Adrenal gland (tissue), 12 donors: ENCODE data around the gene COL26A1. TPM values are rescaled to one million over a fixed set of nuclear protein-coding genes. Genes with fewer than 3 reads are reported as not detected.

ENCODE experiments used
- DNase-seq, 7 donors: peaks; one replicate each; pipeline ENCODE4 v3.0.0-alpha.2; 2019 to 2020
- H3K27ac ChIP-seq, 5 donors: fragments of 200-600 bp; sonication (generic) in 4 of 5; 1 replicate in 3 of 5; 2 replicates in 2 of 5; pipeline versions ENCODE4 v1.5.1 to v1.8.0; 2016 to 2020; ENCODE audit warnings: mild to moderate bottlenecking in 1 of 5
- H3K27me3 ChIP-seq: fragments of 200-600 bp; 2 replicates; pipeline ENCODE4 v1.8.0; 2021
- H3K36me3 ChIP-seq, 2 donors: fragments of 200-600 bp; replicated peaks in 1 of 2; 1 replicate in 1 of 2; 2 replicates in 1 of 2; pipeline versions ENCODE4 v1.5.1 to v1.8.0; 2018 to 2022
- H3K4me1 ChIP-seq, 2 donors: fragments of 200-600 bp; replicated peaks in 1 of 2; 1 replicate in 1 of 2; 2 replicates in 1 of 2; pipeline versions ENCODE4 v1.5.1 to v1.8.0; 2018 to 2021
- H3K4me3 ChIP-seq, 4 donors: fragments of 200-600 bp; sonication (generic) in 3 of 4; one replicate each; pipeline ENCODE4 v1.5.1; 2016 to 2018
- H3K9me3 ChIP-seq, 3 donors: fragments of 200-600 bp; sonication (generic) in 1 of 3; replicated peaks in 1 of 3; 1 replicate in 2 of 3; 2 replicates in 1 of 3; pipeline versions ENCODE4 v1.5.1 to v1.8.0; 2016 to 2021
- POLR2A ChIP-seq, 2 donors: fragments of 450-650 bp; IDR thresholded peaks; one replicate each; pipeline ENCODE4 v1.6.1; 2017; ENCODE audit warnings: antibody characterized with exemption in 2 of 2, mild to moderate bottlenecking in 2 of 2, moderate library complexity in 1 of 2
- WGBS, 4 donors: extraction: QIAGEN DNeasy Blood & Tissue Kit in 2 of 4; methylation state at CpG; one replicate each; pipeline versions ENCODE4 v1.1.5 to v1.1.7; 2013 to 2017; 5-methylcytosine and 5-hydroxymethylcytosine counted together
- intact Hi-C, 2 donors: fragments of 100-400 bp; cut with DNase I; formaldehyde crosslinking; loops; one replicate each; pipeline versions ENCODE4 v1.14.1 to v1.15.0; 2022 to 2023
- polyA plus RNA-seq, 3 donors: library from polyadenylated mRNA; stranded (reverse); fragments of 200-250 nt in 2 of 3; fragments of 350-450 nt in 1 of 3; fragmentation: Illumina TruSeq in 1 of 3; extraction: RNeasy Lipid Tissue Mini Kit (QIAGEN cat#74804) in 1 of 3; gene quantifications; one replicate each; pipeline ENCODE4 v1.2.3, GENCODE V29; 2013 to 2014
- small RNA-seq, 2 donors: library from RNA; depleted of rRNA; stranded (forward); fragments of <200 nt; gene quantifications; one replicate each; pipeline ENCODE3, GENCODE V24; 2016
- total RNA-seq, 9 donors: library from RNA; depleted of rRNA in 4 of 9; stranded (reverse); fragments of >200 nt in 4 of 9; fragments of 120-200 nt in 1 of 9; fragmentation: NEBNext Ultra II Directional in 1 of 9; extraction: Animal tissue kit (Norgen Biotek cat#: 25700) in 1 of 9; gene quantifications; one replicate each; pipeline versions ENCODE4 v1.1.0 to v1.2.4, GENCODE V29; 2013 to 2023
- TF ChIP-seq, protein P1 (sequence below), 6 experiments: fragments of 450-650 bp in 4 of 6; fragments of 200-600 bp in 2 of 6; sonication (generic) in 1 of 6; IDR thresholded peaks; 1 replicate in 5 of 6; 2 replicates in 1 of 6; pipeline versions ENCODE4 v1.5.1 to v1.8.0; 2016 to 2021; ENCODE audit warnings: antibody characterized with exemption in 6 of 6, mild to moderate bottlenecking in 2 of 6, moderate library complexity in 1 of 6
- donor health status: healthy with polysubstance abuse.
- donor health status: Bipolar disorder and iron deficiency.
- donor health status: DM: yes; HTN: yes; CAD: no.
- donor health status: DM: no; HTN: no; CAD: no.
- donor health status: DM: no; HTN: no; CAD: no.
- donor health status: DM: yes; HTN: yes; CAD: no.

Gene COL26A1
- total and polyA plus RNA-seq, 12 donors: 0.64 to 18.8 (median 4.6) TPM

DNA sequence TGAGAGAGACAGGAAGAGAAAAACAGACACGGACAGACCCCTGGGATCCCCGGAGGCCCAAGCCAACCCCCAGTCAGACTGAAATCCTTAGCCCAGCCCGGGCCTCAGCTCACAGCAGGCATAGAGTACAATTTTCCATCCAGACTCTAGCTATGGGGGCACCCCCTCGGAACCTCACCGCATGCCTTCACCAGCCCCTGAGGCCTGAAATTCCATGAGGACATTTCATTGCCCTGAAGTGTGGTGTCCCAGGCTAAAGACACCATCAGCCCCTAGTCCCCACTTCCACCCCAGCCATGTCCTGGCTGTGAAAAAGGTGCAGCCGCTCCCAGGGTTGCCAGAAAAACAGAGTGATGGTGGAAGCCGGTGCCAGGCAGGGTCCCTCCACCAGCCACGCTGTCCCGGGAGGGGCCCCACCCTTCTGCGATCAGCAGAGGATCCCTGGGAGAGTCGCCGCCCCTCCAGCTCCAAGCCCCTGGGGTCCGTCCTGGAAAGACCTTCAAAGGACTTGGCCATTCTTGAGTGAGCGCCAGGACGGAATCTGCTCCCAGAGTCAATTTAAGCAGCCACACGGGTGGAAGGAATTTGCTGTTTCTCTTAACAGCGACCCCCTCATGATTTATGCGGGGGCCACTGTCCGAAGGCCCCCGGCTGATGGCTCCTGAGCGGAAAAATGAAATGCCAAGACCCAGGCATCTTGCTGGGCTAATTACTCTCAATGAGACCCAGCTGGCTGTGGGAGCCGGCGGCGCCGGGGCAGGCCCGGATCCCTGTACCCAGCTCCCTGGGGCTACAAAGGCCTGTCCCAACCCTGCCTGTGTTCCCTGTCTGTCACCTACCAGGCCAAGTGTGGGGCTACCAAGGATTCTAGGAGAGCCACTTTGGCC is 243.2 kb downstream of the COL26A1 start:
- intact Hi-C loops: loop anchor here (10.0 kb wide), 2 partner anchors 79 to 199 kb away; no protein-coding TSS in a partner anchor
- no peak overlapping the region for H3K4me3 ChIP-seq
- no peak for DNase-seq
- WGBS, 4 donors: 84 to 89% (median 85%) methylated on average over 18 to 26 of the region's 26 CpGs
- H3K27ac ChIP-seq: no peak overlapping the region
- TF ChIP-seq, protein P1, sequence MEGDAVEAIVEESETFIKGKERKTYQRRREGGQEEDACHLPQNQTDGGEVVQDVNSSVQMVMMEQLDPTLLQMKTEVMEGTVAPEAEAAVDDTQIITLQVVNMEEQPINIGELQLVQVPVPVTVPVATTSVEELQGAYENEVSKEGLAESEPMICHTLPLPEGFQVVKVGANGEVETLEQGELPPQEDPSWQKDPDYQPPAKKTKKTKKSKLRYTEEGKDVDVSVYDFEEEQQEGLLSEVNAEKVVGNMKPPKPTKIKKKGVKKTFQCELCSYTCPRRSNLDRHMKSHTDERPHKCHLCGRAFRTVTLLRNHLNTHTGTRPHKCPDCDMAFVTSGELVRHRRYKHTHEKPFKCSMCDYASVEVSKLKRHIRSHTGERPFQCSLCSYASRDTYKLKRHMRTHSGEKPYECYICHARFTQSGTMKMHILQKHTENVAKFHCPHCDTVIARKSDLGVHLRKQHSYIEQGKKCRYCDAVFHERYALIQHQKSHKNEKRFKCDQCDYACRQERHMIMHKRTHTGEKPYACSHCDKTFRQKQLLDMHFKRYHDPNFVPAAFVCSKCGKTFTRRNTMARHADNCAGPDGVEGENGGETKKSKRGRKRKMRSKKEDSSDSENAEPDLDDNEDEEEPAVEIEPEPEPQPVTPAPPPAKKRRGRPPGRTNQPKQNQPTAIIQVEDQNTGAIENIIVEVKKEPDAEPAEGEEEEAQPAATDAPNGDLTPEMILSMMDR (IDR thresholded peaks at IDR 0.05): no peak
- TF ChIP-seq POLR2A (IDR thresholded peaks at IDR 0.05): no peak
- H3K4me1 ChIP-seq: no peaks in the 10 kb centered on the region
- no peaks in the 10 kb centered on the region for H3K27me3 ChIP-seq
- H3K9me3 ChIP-seq: no peaks in the 10 kb centered on the region
- H3K36me3 ChIP-seq: no peaks in the 10 kb centered on the region

DNA sequence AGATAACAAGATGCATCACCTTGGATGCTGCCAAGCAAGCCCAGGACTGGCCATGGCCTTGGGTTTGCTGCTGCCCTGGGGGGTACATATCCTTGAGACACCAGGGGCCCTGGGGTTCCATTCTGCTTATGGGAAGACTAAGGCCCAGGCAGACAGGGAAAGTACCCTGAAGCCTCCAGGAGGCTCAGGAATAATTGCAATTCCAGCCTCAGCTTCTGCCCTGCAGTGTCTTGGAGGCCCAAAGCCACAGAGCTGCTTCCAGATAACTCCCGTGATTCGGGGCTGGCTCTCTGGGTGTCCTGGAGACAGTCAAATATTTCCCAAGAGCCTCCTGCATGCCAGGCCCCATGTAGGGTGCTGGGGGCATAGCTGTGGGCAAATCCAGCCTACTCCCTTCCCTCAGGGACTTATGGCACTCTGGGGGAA is 243.8 kb downstream of the COL26A1 start:
- Histone ChIP-seq H3K27ac (no peak overlapping the region), H3K9me3 (no peaks in the 10 kb centered on the region), H3K4me3 (no peak overlapping the region), H3K27me3 (no peaks in the 10 kb centered on the region), H3K4me1 (no peaks in the 10 kb centered on the region), H3K36me3 (no peaks in the 10 kb centered on the region)
- 82 to 92% (median 89%) methylated on average over 2 of the region's 2 CpGs for WGBS, 4 donors
- TF ChIP-seq, protein P1 (IDR thresholded peaks at IDR 0.05): no peak
- intact Hi-C loops: loop anchor here (10.0 kb wide), 2 partner anchors 78 to 198 kb away; no protein-coding TSS in a partner anchor
- DNase-seq: no peak

Small RNAs within 50 kb of the gene (small RNA-seq; reads per million reads assigned to genes)
- gene AC004965.1: 0 reads per million in 2 donors

Other genes with a start within 250 kb of the COL26A1 start
- gene SERPINE1, start 235.8 kb upstream of the COL26A1 start, total RNA-seq: 100 to 1,000 TPM in 1 of 9 donors, 10 to 100 TPM in 6, 1 to 10 TPM in 2; 4.8 to 118 (median 18.8) TPM
- gene SERPINE1, start 235.8 kb upstream of the COL26A1 start, polyA plus RNA-seq: 10 to 100 TPM in 2 of 3 donors, 1 to 10 TPM in 1; 9.1 to 23.1 (median 23.0) TPM
- gene AP1S1, start 208.4 kb upstream of the COL26A1 start, total RNA-seq: 100 to 1,000 TPM in 1 of 9 donors, 10 to 100 TPM in 8; 26.9 to 190 (median 45.8) TPM
- 10 to 100 TPM; 20.4 to 35.4 (median 30.0) TPM for gene AP1S1, start 208.4 kb upstream of the COL26A1 start, polyA plus RNA-seq
- 10 to 100 TPM in 2 of 9 donors, 1 to 10 TPM in 3, under 1 TPM in 1, not detected in 3; 0.97 to 14.3 (median 3.3) TPM for gene VGF, start 197.3 kb upstream of the COL26A1 start, total RNA-seq
- gene VGF, start 197.3 kb upstream of the COL26A1 start, polyA plus RNA-seq: 10 to 100 TPM in 1 of 3 donors, 1 to 10 TPM in 2; 1.9 to 12.8 (median 4.6) TPM
- gene NAT16, start 182.6 kb upstream of the COL26A1 start, total RNA-seq: under 1 TPM in 1 of 9 donors, not detected in 8; 0.14 TPM
- gene NAT16, start 182.6 kb upstream of the COL26A1 start, polyA plus RNA-seq: not detected
- not detected for gene MOGAT3, start 161.8 kb upstream of the COL26A1 start, total RNA-seq
- gene MOGAT3, start 161.8 kb upstream of the COL26A1 start, polyA plus RNA-seq: not detected
- 10 to 100 TPM; 24.1 to 62.2 (median 50.8) TPM for gene PLOD3, start 145.3 kb upstream of the COL26A1 start, total RNA-seq
- 10 to 100 TPM; 35.4 to 59.8 (median 54.4) TPM for gene PLOD3, start 145.3 kb upstream of the COL26A1 start, polyA plus RNA-seq
- 100 to 1,000 TPM in 4 of 9 donors, 10 to 100 TPM in 5; 69.0 to 142 (median 95.7) TPM for gene ZNHIT1, start 144.7 kb upstream of the COL26A1 start, total RNA-seq
- 100 to 1,000 TPM in 2 of 3 donors, 10 to 100 TPM in 1; 34.7 to 228 (median 177) TPM for gene ZNHIT1, start 144.7 kb upstream of the COL26A1 start, polyA plus RNA-seq
- 1 to 10 TPM; 2.0 to 7.8 (median 3.6) TPM for gene CLDN15, start 125.1 kb upstream of the COL26A1 start, total RNA-seq
- 10 to 100 TPM in 1 of 3 donors, 1 to 10 TPM in 1, under 1 TPM in 1; 0.70 to 10.9 (median 6.5) TPM for gene CLDN15, start 125.1 kb upstream of the COL26A1 start, polyA plus RNA-seq
- gene FIS1, start 117.8 kb upstream of the COL26A1 start, total RNA-seq: 100 to 1,000 TPM; 216 to 439 (median 287) TPM
- 100 to 1,000 TPM; 158 to 230 (median 168) TPM for gene FIS1, start 117.8 kb upstream of the COL26A1 start, polyA plus RNA-seq
- gene IFT22, start 41.1 kb upstream of the COL26A1 start, total RNA-seq: 10 to 100 TPM; 22.5 to 72.2 (median 34.7) TPM
- 10 to 100 TPM; 14.7 to 40.9 (median 22.5) TPM for gene IFT22, start 41.1 kb upstream of the COL26A1 start, polyA plus RNA-seq